Skin of body (tissue), 1 donor: ENCODE measurements around the gene NTSR2. TPM values are rescaled to one million over a fixed set of nuclear protein-coding genes. Genes with fewer than 3 reads are reported as not detected.

Experiments
- total RNA-seq: library from RNA; depleted of rRNA; stranded (reverse); fragments of >200 nt; gene quantifications from one replicate; pipeline ENCODE4 v1.2.3, GENCODE V29; 2014

The NTSR2 gene
- total RNA-seq, 1 donor from 2014 or later, result 0.10 TPM

Other genes starting within 250 kb of the NTSR2 start
- 9.6 TPM for gene E2F6, start 204.0 kb downstream of the NTSR2 start, total RNA-seq
- gene GREB1, start 136.2 kb downstream of the NTSR2 start, total RNA-seq, result 2.7 TPM
- gene LPIN1, start 76.4 kb upstream of the NTSR2 start, total RNA-seq, result 38.3 TPM